GM21528 (cell line): Measurements from ENCODE around the gene IER2.
A peak's percentile ranks its signal among the peaks of the same experiment; 100 is the strongest.
"Not testable (repeated sequence)": the region's sequence is repeated elsewhere in the genome, so short reads cannot be mapped to it uniquely, and the experiment has no call there.

Experiments
- ATAC-seq: cut with Tn5 transposase; IDR thresholded peaks from one replicate; pipeline ENCODE4 v1.9.1; 2021; ENCODE audit warnings: mild to moderate bottlenecking, moderate library complexity; ENCODE audit not compliant: unreplicated experiment, low FRiP score

Gene IER2

DNA sequence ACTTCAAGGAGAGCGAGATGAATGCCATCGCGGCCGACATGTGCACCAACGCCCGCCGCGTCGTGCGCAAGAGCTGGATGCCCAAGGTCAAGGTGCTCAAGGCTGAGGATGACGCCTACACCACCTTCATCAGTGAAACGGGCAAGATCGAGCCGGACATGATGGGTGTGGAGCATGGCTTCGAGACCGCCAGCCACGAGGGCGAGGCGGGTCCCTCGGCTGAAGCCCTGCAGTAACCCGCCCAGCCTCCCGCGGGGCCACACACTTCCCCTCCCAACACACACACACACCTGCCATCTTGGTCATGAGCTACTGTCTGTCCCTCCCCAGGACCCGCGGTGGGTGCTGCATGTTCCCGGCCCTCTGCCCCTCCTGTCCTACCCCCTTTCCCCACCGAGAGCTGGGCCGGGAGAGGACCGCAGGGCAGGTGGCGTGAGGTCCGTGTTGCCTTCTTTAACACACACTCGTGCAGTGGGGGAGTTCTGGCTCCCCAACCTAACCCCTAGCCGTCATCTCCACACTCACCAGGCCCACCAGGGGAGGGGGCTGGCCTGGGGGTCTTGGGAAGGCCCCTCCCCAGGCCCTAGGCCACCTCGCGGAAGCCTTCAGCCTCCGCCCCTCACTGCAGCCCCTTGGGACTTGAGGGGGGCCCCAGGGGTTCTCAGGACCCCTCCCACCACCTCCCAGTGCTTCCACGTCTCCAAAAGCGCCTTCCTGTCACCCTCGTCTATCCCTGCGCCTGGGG lies 11.9 kb upstream of the IER2 start:
- no peak for ATAC-seq

DNA sequence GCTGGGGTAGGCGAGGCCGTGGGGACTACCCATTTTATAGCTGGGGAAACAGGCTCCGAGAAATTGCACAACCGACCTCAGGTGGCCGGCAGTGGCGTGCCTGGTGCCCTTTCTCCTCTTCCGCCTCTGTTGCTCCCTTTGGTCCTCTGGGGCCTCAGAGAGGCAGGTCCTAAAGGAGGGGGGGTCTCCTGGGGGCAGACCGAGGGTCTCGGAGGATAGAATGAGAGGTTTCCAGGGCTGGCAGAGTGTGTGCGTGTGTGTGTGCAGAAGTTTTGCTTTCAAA lies 11.4 kb upstream of the IER2 start:
- no peak for ATAC-seq

DNA sequence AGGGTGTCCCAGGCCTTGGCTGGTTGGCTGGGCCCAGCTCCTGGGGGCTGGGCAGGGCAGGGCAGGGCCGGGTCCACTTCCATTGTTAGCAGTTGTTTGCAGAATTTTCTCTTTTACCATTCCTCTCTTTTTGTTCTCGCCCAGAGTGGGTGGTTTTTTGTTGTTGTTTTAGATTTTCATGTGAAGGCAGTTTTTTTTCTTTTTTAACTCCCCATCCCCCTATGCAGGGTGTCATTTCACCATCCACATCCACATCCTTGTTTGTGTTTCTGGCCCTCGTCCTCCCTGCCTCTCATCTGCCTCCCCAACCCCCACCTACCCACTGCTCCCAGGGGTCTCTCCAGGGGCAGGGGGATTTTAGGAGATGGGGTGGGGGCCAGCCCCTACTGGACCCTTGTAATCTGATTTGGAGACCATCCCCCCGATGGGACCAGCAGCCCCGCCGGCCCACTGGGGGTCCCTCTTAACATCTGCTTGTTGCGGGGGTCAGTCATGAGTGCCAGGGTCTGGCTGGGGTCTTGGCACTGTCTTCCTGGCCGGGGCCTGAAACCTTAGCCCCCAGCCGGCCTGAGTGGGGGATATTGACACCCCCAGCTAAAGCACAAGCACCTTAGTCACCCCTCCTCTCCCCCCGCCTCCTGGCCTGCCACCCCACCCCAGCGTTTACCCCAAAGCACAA lies 10.4 kb upstream of the IER2 start:
- ATAC-seq, result no peak

DNA sequence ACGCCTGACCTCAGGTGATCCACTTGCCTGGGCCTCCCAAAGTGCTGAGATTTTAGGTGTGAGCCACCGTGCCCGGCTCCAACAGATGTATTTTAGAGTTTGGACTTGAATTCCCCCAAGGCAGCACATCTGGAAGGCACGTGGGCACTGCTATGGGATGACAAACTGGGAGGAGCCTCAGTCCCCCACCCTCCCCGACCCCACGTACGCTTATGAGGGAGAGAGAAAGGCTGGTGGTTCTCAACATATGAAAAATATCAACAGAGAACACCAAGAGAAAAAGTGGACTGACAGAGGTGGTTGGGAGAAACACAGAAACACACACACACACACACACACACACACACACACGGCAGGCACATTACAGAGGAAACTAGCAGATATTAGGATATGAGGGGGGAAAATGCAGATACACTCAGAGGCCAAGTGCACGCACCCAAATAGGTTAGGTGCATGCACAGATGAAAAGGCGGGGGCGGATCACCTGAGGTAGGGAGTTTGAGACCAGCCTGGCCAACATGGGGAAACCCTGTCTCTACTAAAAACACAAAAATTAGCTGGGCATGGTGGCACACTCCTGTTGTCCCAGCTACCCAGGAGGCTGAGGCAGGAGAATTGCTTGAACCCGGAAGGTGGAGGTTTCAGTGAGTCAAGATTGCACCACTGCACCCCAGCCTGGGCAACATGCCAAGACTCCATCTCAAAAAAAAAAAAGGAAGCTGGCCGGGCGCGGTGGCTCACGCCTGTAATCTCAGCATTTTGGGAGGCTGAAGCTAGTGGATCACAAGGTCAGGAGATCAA lies 3.2 kb upstream of the IER2 start:
- no peak for ATAC-seq

DNA sequence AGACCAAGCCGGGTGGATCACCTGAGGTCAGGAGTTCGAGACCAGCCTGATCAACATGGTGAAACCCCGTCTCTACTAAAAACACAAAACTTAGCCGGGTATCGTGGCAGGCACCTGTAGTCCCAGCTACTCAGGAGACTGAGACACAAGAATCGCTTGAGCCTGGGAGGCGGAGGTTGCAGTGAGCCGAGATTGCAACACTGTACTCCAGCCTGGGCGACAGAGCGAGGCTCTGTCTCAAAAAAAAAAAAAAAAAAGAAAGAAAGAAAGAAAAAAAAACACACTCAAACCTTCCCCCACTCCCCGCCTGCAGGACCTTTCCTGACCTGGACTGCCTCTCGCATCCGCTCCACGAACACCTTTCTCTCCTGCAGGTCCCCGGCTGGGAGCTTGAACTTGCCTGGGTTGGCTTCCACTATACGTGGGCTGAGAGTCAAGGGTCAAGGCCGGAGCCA lies 1.0 kb upstream of the IER2 start:
- not testable (repeated sequence) for ATAC-seq

DNA sequence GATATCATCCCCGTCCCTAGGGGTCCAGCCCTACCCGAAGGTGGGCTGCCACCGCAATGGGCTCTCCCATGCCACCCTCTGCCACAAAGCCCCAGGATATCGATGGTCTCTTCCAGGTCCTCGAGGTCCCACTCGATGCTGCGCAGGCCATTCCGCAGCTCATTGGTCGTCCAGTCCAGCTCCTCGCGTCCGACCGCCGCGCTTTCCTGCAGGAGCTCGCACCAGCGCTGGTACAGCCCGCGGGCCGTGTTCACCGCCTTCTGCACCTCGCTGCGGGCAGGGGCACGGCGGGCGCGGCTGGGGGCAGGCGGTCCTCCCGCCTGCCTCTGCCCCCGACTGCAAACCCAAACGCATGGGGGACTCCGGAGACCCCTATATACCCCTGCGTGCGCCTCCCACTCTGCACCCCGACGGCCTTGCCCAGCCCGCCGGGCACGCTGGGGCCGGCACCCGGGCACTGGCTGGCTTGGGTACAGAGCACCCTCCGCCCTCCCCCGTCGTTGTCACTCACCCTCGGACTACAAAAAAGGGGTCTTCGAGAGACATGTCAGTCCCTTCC lies 504 bp upstream of the IER2 start:
- peak; percentile 0 for ATAC-seq

DNA sequence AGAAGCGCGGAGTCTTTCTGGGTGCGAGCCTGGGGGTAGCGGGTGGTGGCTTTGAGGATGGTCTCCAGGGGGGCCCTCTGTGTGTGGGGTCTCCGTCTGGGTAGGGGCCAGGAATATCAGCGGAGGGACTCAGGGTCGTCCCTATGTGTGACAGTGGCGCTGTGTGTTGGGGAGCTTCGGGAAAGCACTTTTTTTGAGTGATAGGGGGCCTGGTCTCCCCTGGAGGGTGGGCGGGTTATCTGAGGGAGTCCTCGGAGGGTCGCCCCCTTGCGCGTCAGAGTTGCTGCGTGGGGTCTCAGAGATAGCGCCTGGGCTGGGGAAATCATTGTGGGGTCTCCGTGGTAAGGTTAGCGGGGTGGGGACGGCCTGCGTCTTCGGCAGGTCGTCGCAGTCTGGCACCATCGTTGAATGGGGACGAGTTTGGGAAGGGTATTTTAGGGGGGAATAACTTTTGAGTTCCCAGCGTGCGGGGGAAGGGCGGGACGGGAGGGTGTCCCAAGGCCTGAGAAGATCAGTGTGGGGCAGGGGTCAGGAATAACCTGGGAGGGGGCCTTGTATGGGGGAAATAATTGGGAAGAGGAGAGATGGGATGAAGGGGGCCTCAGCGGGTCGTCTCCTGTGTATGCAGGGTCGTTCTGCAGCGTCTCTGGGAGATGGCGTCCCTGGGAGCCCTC lies 857 bp downstream of the IER2 start:
- ATAC-seq, result no peak

DNA sequence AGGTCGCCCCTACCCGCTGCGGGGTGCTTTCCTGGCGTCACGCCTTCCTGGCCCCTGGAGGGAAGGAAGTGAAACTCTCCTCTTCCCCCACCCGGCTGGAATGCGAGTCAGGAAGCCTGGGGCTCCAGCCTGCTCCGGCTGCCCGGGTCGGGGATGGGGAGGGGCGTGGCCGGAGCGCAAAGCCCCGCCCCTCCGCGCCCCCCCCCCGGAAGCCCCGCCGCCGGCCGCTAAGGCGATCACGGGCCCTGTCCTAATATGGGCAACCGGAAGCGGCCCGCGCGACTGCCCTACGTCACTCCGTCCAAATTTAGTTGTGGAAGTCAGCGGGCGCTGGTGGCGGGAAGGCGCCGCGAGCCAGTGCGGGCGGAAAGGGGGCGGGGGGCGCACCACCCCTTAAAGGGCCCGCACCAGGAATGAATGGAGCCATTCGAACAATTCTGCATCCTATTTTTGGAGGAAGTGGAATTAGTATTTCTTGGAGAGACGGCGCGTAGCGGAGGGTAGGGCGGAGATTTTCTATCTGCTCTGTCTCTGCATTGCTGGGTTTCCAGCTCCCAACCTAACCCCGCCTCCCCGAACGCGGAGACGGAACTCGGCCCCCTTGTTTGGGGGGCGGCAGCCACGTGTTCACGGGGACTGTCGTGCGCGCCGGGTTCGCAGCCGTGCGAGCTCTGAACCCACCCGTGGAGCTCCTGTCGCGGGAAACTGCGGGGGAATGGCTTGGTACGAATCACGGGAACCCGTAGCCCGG lies 1.6 kb downstream of the IER2 start:
- ATAC-seq, result peak; percentile 40

DNA sequence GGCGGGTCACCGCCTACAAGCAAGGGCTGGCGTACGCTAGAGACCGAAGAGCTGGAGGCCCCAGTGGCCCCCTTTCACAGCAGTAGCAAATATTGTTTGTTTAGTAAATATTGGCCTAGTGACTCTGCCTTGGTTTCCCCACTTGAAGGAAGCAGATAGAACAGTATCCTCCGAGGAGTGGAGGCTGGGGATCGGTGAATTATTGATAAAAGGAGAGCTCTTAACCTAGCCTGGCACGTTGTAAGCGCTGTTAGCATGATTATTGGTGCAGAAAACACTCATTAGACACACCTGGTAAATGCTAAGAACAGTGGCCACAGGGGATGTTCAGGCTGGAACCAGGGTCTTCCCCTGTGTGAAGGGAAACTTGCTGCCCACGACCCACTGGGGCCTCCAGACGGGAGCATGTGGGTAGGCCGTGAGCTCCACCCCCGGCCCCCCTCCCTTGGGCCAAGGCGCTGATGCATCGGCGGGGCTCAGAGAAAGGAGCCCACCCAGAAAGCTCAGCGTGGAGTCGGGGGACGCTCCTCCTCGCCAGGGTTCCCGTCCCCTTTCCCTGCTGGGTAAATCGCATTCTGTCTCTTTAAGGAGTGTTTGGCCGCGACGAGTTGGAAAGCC lies 2.3 kb downstream of the IER2 start:
- ATAC-seq, result peak; percentile 4

DNA sequence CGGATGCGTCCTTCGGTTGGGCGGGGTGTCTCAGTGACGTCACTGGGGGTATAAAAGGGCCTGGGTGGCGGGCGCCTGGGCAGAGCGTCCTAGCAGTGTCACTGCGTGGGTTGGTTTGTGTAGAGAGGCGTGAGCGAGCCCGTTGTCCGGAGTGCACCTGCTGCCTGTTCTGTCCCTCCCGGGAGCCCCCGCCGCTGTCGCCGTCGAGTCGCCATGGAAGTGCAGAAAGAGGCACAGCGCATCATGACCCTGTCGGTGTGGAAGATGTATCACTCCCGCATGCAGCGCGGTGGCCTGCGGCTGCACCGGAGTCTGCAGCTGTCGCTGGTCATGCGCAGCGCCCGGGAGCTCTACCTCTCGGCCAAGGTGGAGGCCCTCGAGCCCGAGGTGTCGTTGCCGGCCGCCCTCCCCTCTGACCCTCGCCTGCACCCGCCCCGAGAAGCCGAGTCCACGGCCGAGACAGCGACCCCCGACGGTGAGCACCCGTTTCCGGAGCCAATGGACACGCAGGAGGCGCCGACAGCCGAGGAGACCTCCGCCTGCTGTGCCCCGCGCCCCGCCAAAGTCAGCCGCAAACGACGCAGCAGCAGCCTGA lies 2.9 kb downstream of the IER2 start:
- ATAC-seq, result peak; percentile 20

DNA sequence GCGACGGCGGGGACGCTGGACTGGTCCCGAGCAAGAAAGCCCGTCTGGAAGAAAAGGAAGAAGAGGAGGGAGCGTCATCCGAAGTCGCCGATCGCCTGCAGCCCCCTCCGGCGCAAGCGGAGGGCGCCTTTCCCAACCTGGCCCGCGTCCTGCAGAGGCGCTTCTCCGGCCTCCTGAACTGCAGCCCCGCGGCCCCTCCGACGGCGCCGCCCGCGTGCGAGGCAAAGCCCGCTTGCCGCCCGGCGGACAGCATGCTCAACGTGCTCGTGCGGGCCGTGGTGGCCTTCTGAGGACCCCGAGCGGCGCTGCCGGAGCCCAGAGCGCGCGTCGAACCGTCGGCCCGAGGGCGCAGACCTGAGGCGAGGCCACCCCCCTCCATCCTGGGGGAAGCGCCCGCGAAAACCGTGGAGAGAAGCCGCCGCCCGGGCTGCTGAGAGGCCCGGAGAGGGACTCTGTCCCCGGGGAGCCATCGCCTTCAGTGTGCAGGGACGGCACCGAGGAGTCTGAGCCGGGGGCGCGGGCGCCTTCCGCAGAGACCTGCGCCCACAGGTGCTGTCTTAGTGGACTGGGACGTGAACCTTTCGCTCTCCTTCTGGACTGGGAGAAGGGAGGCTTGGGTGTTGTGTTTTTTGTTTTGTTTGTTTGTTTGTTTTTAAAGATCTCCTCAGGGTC lies 3.5 kb downstream of the IER2 start:
- no peak for ATAC-seq

DNA sequence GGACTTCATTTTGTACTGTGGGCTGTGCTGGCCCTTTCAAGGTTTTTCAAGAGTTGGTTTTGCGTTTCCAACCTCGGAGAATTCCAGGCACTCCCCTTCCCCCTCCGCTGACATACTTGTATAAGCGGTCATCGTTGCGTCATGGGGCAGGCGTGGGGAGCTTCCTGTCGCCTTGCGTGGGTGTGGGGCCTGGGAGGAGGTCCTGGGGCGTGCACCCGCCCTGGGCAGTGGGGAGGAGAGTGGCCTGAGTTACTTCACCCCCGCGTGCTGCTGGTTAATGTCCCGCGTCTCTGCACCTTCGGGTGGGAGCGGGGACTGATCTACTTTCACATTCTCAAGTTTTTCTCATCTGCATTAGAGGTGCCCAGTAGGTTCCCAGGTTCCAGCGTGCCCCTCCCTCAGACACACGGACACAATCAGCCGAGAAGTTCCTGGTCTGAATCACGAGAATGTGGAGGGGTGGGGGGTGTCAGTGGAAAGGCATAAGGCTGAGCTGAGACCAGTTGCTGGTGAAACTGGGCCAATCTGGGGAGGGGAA lies 4.1 kb downstream of the IER2 start:
- ATAC-seq, result no peak

DNA sequence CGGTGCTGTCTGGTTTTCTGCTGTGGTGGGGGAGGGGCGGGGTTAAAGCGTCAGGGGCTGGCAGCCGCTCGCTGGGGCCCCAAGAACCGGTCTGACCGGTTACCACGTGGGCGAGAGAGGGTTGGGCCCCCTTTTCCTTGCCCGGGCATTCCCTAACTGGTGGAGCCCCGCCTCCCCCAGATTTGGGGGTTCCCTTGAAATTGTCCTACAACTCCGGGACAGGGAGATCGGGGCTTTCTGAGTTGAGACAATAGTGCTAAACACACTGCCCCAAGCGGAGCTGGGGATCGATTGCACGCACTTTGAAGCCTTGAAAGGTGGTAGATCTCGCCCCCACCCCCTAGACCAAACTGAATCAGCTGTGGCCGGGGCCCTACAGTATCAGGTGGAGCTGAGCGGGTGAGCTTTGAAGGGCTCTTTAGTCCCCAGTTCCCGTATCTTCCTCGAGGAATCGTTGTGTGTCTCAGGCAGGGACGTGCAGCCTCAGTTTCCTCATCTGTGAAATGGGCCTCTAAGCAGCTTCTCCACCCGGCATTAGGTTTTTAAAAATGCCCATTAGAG lies 4.8 kb downstream of the IER2 start:
- no peak for ATAC-seq

DNA sequence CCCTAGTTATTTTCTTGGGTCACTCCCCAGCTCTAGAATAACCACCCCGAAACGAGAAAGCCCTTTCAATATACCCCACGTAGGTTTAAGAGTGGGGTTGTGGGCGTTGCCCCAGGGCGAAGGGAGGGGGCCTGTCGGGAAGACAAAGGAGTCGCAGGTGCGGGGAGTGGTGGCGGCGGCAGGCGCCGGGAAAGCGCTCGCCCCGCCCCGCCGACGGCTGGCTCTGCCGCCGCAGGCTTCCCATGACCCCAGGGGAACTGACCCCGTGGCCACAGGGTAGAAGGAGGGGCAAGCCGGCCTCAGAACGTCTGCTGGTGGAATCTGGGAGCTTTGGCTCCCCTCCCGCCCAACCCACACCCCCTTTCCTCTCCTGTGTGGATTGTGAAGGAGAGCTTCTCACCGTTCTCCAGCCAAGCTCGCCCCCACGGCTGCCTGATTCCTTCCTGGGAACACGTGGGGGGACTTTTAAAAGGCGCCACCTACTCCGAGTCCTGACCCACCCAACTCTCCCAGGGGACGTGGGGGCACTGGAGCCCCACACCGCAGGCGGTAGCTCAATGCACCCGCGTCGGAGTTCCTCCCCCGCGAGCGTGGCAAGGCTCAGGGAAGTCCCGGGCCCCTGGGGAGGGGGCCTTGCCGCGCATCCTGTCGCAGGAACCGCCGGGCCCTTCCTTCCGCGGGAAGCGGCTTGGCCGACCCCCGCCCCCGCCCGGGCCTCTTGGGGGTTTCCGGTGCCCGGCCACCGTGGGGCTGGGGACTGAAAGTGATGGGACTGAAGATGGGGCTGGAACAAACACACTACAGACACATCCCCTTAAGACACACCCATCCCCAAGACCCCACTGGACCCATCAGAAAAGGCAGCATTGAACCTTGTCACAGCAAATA lies 5.5 kb downstream of the IER2 start:
- ATAC-seq, result peak; percentile 11

DNA sequence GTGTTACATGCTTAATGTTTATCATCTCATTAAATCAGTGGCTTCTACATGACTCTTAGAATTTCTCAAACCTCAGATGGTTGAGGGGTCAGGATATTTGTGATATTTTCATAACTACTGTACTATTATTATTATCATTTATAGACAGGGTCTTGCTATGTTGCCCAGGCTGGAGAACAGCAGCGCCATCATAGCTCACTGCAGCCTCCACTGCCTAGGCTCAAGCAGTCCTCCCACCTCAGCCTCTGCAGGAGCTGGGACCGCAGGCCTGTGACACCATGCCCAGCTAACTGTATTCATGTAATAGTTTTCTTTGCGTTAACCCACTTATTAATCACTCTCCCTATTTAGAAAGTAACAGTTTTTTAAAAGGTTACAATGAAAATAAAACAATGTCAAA lies 9.5 kb downstream of the IER2 start:
- ATAC-seq, result no peak

DNA sequence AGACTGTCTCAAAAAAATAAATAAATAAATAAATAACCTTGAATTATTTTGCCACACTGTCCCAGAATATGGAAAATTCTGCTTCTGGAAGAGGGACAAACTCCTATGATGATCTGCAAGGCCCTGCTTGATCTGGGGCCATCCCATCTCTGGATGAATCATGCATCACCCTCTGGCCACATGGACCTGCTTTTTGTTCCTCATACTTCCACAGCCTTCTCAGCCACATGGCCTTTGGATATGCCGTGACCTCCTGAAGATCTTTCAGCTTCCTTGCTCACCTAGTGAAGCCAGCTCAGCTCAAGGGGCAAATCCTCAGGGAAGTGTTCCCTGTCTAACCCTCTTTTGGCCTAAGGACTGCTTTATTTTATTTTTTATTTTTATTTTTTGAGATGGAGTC lies 10.3 kb downstream of the IER2 start:
- ATAC-seq, result no peak
